ENCODE results near the gene RPS6KA1. TPM values are rescaled to one million over a fixed set of nuclear protein-coding genes. Genes with fewer than 3 reads are reported as not detected.
A peak's percentile ranks its signal among the peaks of the same experiment; 100 is the strongest.

RPS6KA1 gene
- total and polyA plus RNA-seq, 2 of the 13 experiments (the other 11 are each of a cell fraction or from before 2014, with no cell fraction given), result 19.6 to 24.2 TPM

- TF ChIP-seq, protein P1, sequence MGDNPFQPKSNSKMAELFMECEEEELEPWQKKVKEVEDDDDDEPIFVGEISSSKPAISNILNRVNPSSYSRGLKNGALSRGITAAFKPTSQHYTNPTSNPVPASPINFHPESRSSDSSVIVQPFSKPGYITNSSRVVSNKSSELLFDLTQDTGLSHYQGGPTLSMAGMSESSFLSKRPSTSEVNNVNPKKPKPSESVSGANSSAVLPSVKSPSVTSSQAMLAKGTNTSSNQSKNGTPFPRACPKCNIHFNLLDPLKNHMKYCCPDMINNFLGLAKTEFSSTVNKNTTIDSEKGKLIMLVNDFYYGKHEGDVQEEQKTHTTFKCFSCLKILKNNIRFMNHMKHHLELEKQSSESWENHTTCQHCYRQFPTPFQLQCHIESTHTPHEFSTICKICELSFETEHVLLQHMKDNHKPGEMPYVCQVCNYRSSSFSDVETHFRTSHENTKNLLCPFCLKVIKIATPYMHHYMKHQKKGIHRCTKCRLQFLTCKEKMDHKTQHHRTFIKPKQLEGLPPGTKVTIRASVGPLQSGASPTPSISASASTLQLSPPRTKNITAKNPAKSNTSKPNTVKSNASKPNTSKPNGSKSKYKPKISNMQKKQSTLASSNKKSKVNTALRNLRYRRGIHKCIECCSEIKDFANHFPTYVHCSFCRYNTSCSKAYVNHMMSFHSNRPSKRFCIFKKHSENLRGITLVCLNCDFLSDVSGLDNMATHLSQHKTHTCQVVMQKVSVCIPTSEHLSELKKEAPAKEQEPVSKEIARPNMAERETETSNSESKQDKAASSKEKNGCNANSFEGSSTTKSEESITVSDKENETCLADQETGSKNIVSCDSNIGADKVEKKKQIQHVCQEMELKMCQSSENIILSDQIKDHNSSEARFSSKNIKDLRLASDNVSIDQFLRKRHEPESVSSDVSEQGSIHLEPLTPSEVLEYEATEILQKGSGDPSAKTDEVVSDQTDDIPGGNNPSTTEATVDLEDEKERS (CRISPR knock-in tag; IDR thresholded peaks at IDR 0.05), result no peak
- no peak for TF ChIP-seq TGIF2 (CRISPR knock-in tag; IDR thresholded peaks at IDR 0.05)
- peak; percentile 51 for TF ChIP-seq SRSF1 (optimal IDR thresholded peaks at IDR 0.05; ENCODE audit: low read depth, low read length)
- peak; percentile 33 to 72; a peak in 3 of 4 replicates for TF ChIP-seq POLR2A (IDR thresholded peaks at IDR 0.05; ENCODE audit: insufficient read depth in 1 of 2, low read depth in 2 of 2, low read length in 2 of 2)
- no peak for TF ChIP-seq MYNN (CRISPR knock-in tag; IDR thresholded peaks at IDR 0.05; ENCODE audit: low read depth)
- no peak for TF ChIP-seq MXD4 (CRISPR knock-in tag; IDR thresholded peaks at IDR 0.05)
- TF ChIP-seq CHD2 (IDR thresholded peaks at IDR 0.05; ENCODE audit: low read depth, low read length), result no peak
- TF ChIP-seq NRL (CRISPR knock-in tag; IDR thresholded peaks at IDR 0.05; ENCODE audit: borderline replicate concordance), result 0 out of 2 replicates have a peak, but pooled peaks have one; percentile 50
- TF ChIP-seq RBFOX2 (IDR thresholded peaks at IDR 0.05; ENCODE audit: low read depth, low read length), result peak; percentile 59
- no peak for TF ChIP-seq MBD4 (IDR thresholded peaks at IDR 0.05; ENCODE audit: borderline replicate concordance, low read length)
- TF ChIP-seq ZFX (CRISPR knock-in tag; IDR thresholded peaks at IDR 0.05; ENCODE audit: low read depth), result peak; percentile 42; the same call in 1 of the 2 replicates
- no peak for TF ChIP-seq HNF4A (CRISPR knock-in tag; IDR thresholded peaks at IDR 0.05)
- TF ChIP-seq KDM2A (CRISPR knock-in tag; IDR thresholded peaks at IDR 0.05; ENCODE audit: borderline replicate concordance, low read depth), result peak; percentile 30; the same call in 1 of the 2 replicates
- no peak for TF ChIP-seq ARNT (IDR thresholded peaks at IDR 0.05)
- TF ChIP-seq, protein P2, sequence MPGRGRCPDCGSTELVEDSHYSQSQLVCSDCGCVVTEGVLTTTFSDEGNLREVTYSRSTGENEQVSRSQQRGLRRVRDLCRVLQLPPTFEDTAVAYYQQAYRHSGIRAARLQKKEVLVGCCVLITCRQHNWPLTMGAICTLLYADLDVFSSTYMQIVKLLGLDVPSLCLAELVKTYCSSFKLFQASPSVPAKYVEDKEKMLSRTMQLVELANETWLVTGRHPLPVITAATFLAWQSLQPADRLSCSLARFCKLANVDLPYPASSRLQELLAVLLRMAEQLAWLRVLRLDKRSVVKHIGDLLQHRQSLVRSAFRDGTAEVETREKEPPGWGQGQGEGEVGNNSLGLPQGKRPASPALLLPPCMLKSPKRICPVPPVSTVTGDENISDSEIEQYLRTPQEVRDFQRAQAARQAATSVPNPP (CRISPR knock-in tag; IDR thresholded peaks at IDR 0.05), result no peak
- no peak for TF ChIP-seq GLI4 (CRISPR knock-in tag; IDR thresholded peaks at IDR 0.05; ENCODE audit: borderline replicate concordance)
- 0 out of 2 replicates have a peak, but pooled peaks have one; percentile 17 for TF ChIP-seq SALL1 (CRISPR knock-in tag; IDR thresholded peaks at IDR 0.05)
- TF ChIP-seq, protein P3, sequence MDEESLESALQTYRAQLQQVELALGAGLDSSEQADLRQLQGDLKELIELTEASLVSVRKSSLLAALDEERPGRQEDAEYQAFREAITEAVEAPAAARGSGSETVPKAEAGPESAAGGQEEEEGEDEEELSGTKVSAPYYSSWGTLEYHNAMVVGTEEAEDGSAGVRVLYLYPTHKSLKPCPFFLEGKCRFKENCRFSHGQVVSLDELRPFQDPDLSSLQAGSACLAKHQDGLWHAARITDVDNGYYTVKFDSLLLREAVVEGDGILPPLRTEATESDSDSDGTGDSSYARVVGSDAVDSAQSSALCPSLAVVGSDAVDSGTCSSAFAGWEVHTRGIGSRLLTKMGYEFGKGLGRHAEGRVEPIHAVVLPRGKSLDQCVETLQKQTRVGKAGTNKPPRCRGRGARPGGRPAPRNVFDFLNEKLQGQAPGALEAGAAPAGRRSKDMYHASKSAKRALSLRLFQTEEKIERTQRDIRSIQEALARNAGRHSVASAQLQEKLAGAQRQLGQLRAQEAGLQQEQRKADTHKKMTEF (CRISPR knock-in tag; IDR thresholded peaks at IDR 0.05), result no peak
- peak; percentile 56 for TF ChIP-seq ZFY (CRISPR knock-in tag; IDR thresholded peaks at IDR 0.05)
- TF ChIP-seq MATR3 (CRISPR knock-in tag; IDR thresholded peaks at IDR 0.05), result no peak
- no peak for TF ChIP-seq SOX6 (IDR thresholded peaks at IDR 0.05)
- no peak for TF ChIP-seq SOX6 (CRISPR knock-in tag; IDR thresholded peaks at IDR 0.05)
- TF ChIP-seq ZNF776 (CRISPR knock-in tag; IDR thresholded peaks at IDR 0.05), result 0 out of 2 replicates have a peak, but pooled peaks have one; percentile 27
- 0 out of 2 replicates have a peak, but pooled peaks have one; percentile 22 for TF ChIP-seq RFXAP (CRISPR knock-in tag; IDR thresholded peaks at IDR 0.05; ENCODE audit: borderline replicate concordance)
- TF ChIP-seq MEF2D (CRISPR knock-in tag; IDR thresholded peaks at IDR 0.05), result no peak
- no peak for TF ChIP-seq RBM22 (optimal IDR thresholded peaks at IDR 0.05; ENCODE audit: low read length)
- peak; percentile 1 for TF ChIP-seq TEAD3 (CRISPR knock-in tag; optimal IDR thresholded peaks at IDR 0.05; ENCODE audit: borderline replicate concordance)
- 0 out of 2 replicates have a peak, but pooled peaks have one; percentile 9 for TF ChIP-seq ZNF629 (CRISPR knock-in tag; conservative IDR thresholded peaks at IDR 0.05)
These were observed at the start of gene RPS6KA1 (continued) for GRCh38 chr1:26529655-26530409.
